A549 (cell line): ENCODE data around the gene ZSWIM5. TPM values are rescaled to one million over a fixed set of nuclear protein-coding genes. Genes with fewer than 3 reads are reported as not detected.

Source experiments
- polyA plus RNA-seq, 4 experiments: library from polyadenylated mRNA; depleted of rRNA in 3 of 4; stranded (reverse); fragments of >200 nt; fragmentation: RNase III in 1 of 4; extraction: RNeasy Plus Mini Kit Qiagen cat#74134 plus additional on column Dnase treatment in 1 of 4; gene quantifications; 2 replicates in 3 of 4; 3 replicates in 1 of 4; pipeline ENCODE4 v1.2.3, GENCODE V29; 2011 to 2017

Gene ZSWIM5
- polyA plus RNA-seq, 2 of the 4 experiments (the other 2 are of a cell fraction), result 0.52 to 1.3 TPM

Other genes with a start within 250 kb of the ZSWIM5 start
- gene EIF2B3, start 220.0 kb downstream of the ZSWIM5 start, polyA plus RNA-seq (2011; rRNA removed), result 25.4 and 35.2 TPM in 2 replicates
- gene EIF2B3, start 220.0 kb downstream of the ZSWIM5 start, polyA plus RNA-seq (2017; fragmentation: RNase III; extraction: RNeasy Plus Mini Kit Qiagen cat#74134 plus additional on column Dnase treatment), result 21.4 to 25.8 TPM (median 22.1 TPM) in 3 replicates
- 17.5 and 24.2 TPM in 2 replicates for gene HECTD3, start 195.3 kb downstream of the ZSWIM5 start, polyA plus RNA-seq (2011; rRNA removed)
- gene HECTD3, start 195.3 kb downstream of the ZSWIM5 start, polyA plus RNA-seq (2017; fragmentation: RNase III; extraction: RNeasy Plus Mini Kit Qiagen cat#74134 plus additional on column Dnase treatment), result 15.9 to 21.8 TPM (median 19.6 TPM) in 3 replicates
- gene UROD, start 194.4 kb downstream of the ZSWIM5 start, polyA plus RNA-seq (2011; rRNA removed), result 59.0 and 74.5 TPM in 2 replicates
- gene UROD, start 194.4 kb downstream of the ZSWIM5 start, polyA plus RNA-seq (2017; fragmentation: RNase III; extraction: RNeasy Plus Mini Kit Qiagen cat#74134 plus additional on column Dnase treatment), result 52.6 to 58.6 TPM (median 57.8 TPM) in 3 replicates
- 0.80 and 0.91 TPM in 2 replicates for gene HPDL, start 120.3 kb upstream of the ZSWIM5 start, polyA plus RNA-seq (2011; rRNA removed)
- 2.8 to 3.8 TPM (median 2.8 TPM) in 3 replicates for gene HPDL, start 120.3 kb upstream of the ZSWIM5 start, polyA plus RNA-seq (2017; fragmentation: RNase III; extraction: RNeasy Plus Mini Kit Qiagen cat#74134 plus additional on column Dnase treatment)
- gene TOE1, start 133.6 kb upstream of the ZSWIM5 start, polyA plus RNA-seq (2011; rRNA removed), result 13.3 and 14.9 TPM in 2 replicates
- gene TOE1, start 133.6 kb upstream of the ZSWIM5 start, polyA plus RNA-seq (2017; fragmentation: RNase III; extraction: RNeasy Plus Mini Kit Qiagen cat#74134 plus additional on column Dnase treatment), result 13.7 to 16.3 TPM (median 15.8 TPM) in 3 replicates
- 9.0 and 9.4 TPM in 2 replicates for gene MUTYH, start 133.8 kb upstream of the ZSWIM5 start, polyA plus RNA-seq (2011; rRNA removed)
- gene MUTYH, start 133.8 kb upstream of the ZSWIM5 start, polyA plus RNA-seq (2017; fragmentation: RNase III; extraction: RNeasy Plus Mini Kit Qiagen cat#74134 plus additional on column Dnase treatment), result 12.4 to 15.2 TPM (median 12.6 TPM) in 3 replicates